K562 (cell line): ENCODE measurements around the gene CABP2. TPM values are rescaled to one million over a fixed set of nuclear protein-coding genes. Genes with fewer than 3 reads are reported as not detected.
A peak's percentile ranks its signal among the peaks of the same experiment; 100 is the strongest.

Experiments
- CREB1 ChIP-seq, 2 experiments: sonication (generic) in 1 of 2; formaldehyde crosslinking in 1 of 2; IDR thresholded peaks; 2 replicates each; pipeline versions ENCODE4 v1.6.1 to v1.8.0; 2012 to 2022; ENCODE audit warnings: inconsistent platforms in 1 of 2, mild to moderate bottlenecking in 1 of 2, missing genetic modification reagents in 1 of 2, moderate library complexity in 1 of 2
- E2F6 ChIP-seq, 2 experiments: IDR thresholded peaks; 2 replicates each; pipeline ENCODE4 v1.6.1; 2011; ENCODE audit warnings: borderline replicate concordance in 1 of 2, control low read depth in 1 of 2, low read depth in 1 of 2, low read length in 1 of 2, mild to moderate bottlenecking in 1 of 2, mixed read lengths in 1 of 2, moderate library complexity in 1 of 2; ENCODE audit not compliant: insufficient read depth in 1 of 2, insufficient read length in 1 of 2, poor library complexity in 1 of 2, severe bottlenecking in 1 of 2; ENCODE audit errors: extremely low read depth in 1 of 2
- HDAC1 ChIP-seq, 2 experiments: fragments of 450-650 bp; IDR thresholded peaks; 2 replicates each; pipeline ENCODE4 v1.6.1; 2016 to 2017; ENCODE audit warnings: inconsistent platforms in 1 of 2, mild to moderate bottlenecking in 1 of 2, moderate library complexity in 1 of 2
- HMGXB4 ChIP-seq: sonication (generic); formaldehyde crosslinking; IDR thresholded peaks from 2 replicates; pipeline ENCODE4 v1.8.1; 2023; ENCODE audit warnings: mild to moderate bottlenecking, missing genetic modification reagents
- NR3C1 ChIP-seq: sonication (generic); formaldehyde crosslinking; IDR thresholded peaks from 2 replicates; pipeline ENCODE4 v1.8.1; 2022; ENCODE audit warnings: missing genetic modification reagents
- PHF8 ChIP-seq: fragments of 200-600 bp; sonication (generic); IDR thresholded peaks from 2 replicates; pipeline ENCODE4 v1.6.1; 2012; ENCODE audit warnings: mixed run types, mild to moderate bottlenecking, inconsistent platforms, low read length, moderate library complexity, borderline replicate concordance
- RB1 ChIP-seq: fragments of 450-650 bp; IDR thresholded peaks from 2 replicates; pipeline ENCODE4 v1.6.1; 2017; ENCODE audit warnings: low read depth, mild to moderate bottlenecking
- RBBP5 ChIP-seq: fragments of 200-600 bp; sonication (generic); IDR thresholded peaks from 2 replicates; pipeline ENCODE4 v1.6.1; 2012; ENCODE audit warnings: borderline replicate concordance, mild to moderate bottlenecking, low read length, control low read depth, inconsistent platforms; ENCODE audit not compliant: insufficient read depth, poor library complexity, severe bottlenecking
- SAP30 ChIP-seq: fragments of 200-600 bp; sonication (generic); IDR thresholded peaks from 2 replicates; pipeline ENCODE4 v1.6.1; 2012; ENCODE audit warnings: borderline replicate concordance, low read depth, mild to moderate bottlenecking, moderate library complexity, low read length, control low read depth, inconsistent platforms; ENCODE audit not compliant: insufficient read depth, poor library complexity, severe bottlenecking
- SIN3A ChIP-seq, 2 experiments: fragments of 150-350 bp in 1 of 2; IDR thresholded peaks; 2 replicates each; pipeline ENCODE4 v1.6.1; 2011 to 2016; ENCODE audit warnings: borderline replicate concordance in 2 of 2, low read depth in 2 of 2, low read length in 2 of 2, mild to moderate bottlenecking in 2 of 2, moderate library complexity in 2 of 2; ENCODE audit not compliant: control insufficient read depth in 1 of 2
- SMAD4 ChIP-seq: fragments of 250-450 bp; sonication (Bioruptor Pico); conservative IDR thresholded peaks from 2 replicates; pipeline ENCODE4 v1.8.0; 2021; ENCODE audit warnings: inconsistent platforms, mild to moderate bottlenecking, moderate library complexity
- SMC3 ChIP-seq: conservative IDR thresholded peaks from 2 replicates; pipeline ENCODE4 v1.6.1; 2011; ENCODE audit warnings: low read depth, low read length, improper control_type of control experiment; ENCODE audit not compliant: insufficient read depth
- TCFL5 ChIP-seq: fragments of 250-450 bp; sonication (Bioruptor Pico); conservative IDR thresholded peaks from 2 replicates; pipeline ENCODE4 v1.6.1; 2021; ENCODE audit warnings: mild to moderate bottlenecking, moderate library complexity, matching md5 sums
- TSC22D4 ChIP-seq: fragments of 450-650 bp; IDR thresholded peaks from 2 replicates; pipeline ENCODE4 v1.6.1; 2016; ENCODE audit warnings: missing genetic modification characterization, missing biosample characterization, control low read depth
- WHSC1 ChIP-seq: IDR thresholded peaks from one replicate; pipeline ENCODE4 v1.6.1; 2012; ENCODE audit warnings: low read length, control low read depth, inconsistent platforms
- ZBTB2 ChIP-seq: fragments of 450-650 bp; IDR thresholded peaks from 2 replicates; pipeline ENCODE4 v1.6.1; 2016; ENCODE audit warnings: antibody characterized with exemption
- ZBTB7A ChIP-seq: IDR thresholded peaks from 2 replicates; pipeline ENCODE4 v1.6.1; 2011; ENCODE audit warnings: low read depth, mild to moderate bottlenecking, low read length, moderate library complexity, borderline replicate concordance; ENCODE audit not compliant: control insufficient read depth
- ZC3H4 ChIP-seq: sonication (generic); formaldehyde crosslinking; IDR thresholded peaks from 2 replicates; pipeline ENCODE4 v1.9.0; 2021; ENCODE audit warnings: missing genetic modification reagents, borderline replicate concordance
- ZNF12 ChIP-seq: sonication (generic); formaldehyde crosslinking; IDR thresholded peaks from 2 replicates; pipeline ENCODE4 v1.4.0; 2020; ENCODE audit warnings: mild to moderate bottlenecking, missing genetic modification reagents
- ZNF121 ChIP-seq: sonication (generic); formaldehyde crosslinking; conservative IDR thresholded peaks from 2 replicates; pipeline ENCODE4 v1.8.0; 2022; ENCODE audit warnings: missing genetic modification reagents
- ZNF551 ChIP-seq: fragments of 250-450 bp; sonication (Bioruptor Pico); IDR thresholded peaks from 2 replicates; pipeline ENCODE4 v1.5.0; 2021; ENCODE audit warnings: mild to moderate bottlenecking, moderate library complexity
- polyA plus RNA-seq, 8 experiments: library from polyadenylated mRNA; depleted of rRNA in 4 of 8; stranded (reverse) in 5 of 8; unstranded in 3 of 8; fragments of >200 nt; fragmentation: Nextera tagmentation in 2 of 8; fragmentation: Illumina TruSeq in 1 of 8; extraction: Ambion mirVana in 2 of 8; extraction: Trizol in 1 of 8; gene quantifications; 2 replicates each; pipeline versions ENCODE4 v1.2.1 to v1.2.3, GENCODE V29; 2011 to 2014; ENCODE audit warnings: inconsistent platforms in 1 of 8, missing spikeins in 1 of 8
- total RNA-seq, 7 experiments: library from RNA; depleted of rRNA in 6 of 7; stranded (reverse); fragments of >200 nt in 6 of 7; fragmentation: Illumina TruSeq in 2 of 7; extraction: Trizol in 2 of 7; gene quantifications; 2 replicates each; pipeline versions ENCODE4 v1.2.1 to v1.2.3, GENCODE V29; 2011 to 2021; ENCODE audit warnings: low replicate concordance in 1 of 7

CABP2 gene
- total and polyA plus RNA-seq, 9 of the 15 experiments (the other 6 are each of a cell fraction or from before 2014, with no cell fraction given), result not detected

DNA sequence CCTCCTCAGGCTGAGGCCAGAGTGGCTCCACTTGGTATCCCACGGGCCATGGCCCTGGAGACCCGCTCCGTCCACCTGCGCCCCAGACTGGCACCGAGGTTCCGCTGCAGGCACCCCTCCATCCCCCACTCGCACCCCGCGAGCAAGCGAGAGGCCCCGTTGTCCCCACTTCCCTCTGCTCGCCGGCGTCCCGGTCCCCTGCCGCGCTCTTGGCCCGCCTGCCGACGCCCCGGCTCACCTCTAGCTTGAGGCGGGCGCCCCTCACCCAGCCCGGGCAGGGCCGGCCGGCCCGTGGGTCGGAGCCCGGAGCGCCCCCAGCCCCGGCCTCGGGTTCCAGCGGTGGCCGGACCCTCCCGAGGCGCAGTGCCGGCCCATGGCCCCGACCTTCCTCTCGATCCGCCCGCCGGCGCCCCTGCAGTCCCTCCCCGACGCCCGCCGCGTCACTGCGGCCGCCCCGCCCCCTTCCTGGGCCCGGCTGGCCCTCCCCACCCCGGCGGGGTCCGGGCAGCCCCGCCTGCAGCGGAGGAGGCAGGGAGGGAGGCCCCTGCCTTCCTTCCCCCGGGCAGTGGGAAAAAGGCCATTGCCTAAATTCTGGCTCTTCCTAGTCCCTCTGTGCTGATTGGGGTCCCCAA, 18.2 kb downstream of the CABP2 start, which contains the start of gene PITPNM1 (continued):
- 0 out of 2 replicates have a peak, but pooled peaks have one; percentile 56 for TF ChIP-seq ZNF12 (CRISPR knock-in tag)
- TF ChIP-seq WHSC1, result no peak
- TF ChIP-seq PHF8, result peak; percentile 63; the same call in 1 of the 2 replicates
- peak; percentile 24 to 71 for TF ChIP-seq E2F6 (IDR thresholded peaks at IDR 0.05; ENCODE audit: borderline replicate concordance in 1 of 2, extremely low read depth in 1 of 2, insufficient read depth in 1 of 2, insufficient read length in 1 of 2, low read depth in 1 of 2, low read length in 1 of 2, poor library complexity in 1 of 2, severe bottlenecking in 1 of 2)
- TF ChIP-seq RBBP5, result peak; percentile 55
- peak; percentile 50; the same call in 1 of the 2 replicates for TF ChIP-seq RB1
- TF ChIP-seq ZBTB2, result 0 out of 2 replicates have a peak, but pooled peaks have one; percentile 5
- peak; percentile 59; the same call in 1 of the 2 replicates for TF ChIP-seq SMAD4 (CRISPR knock-in tag)
- no peak for TF ChIP-seq TSC22D4
- no peak for TF ChIP-seq TCFL5 (CRISPR knock-in tag)
- TF ChIP-seq ZNF121, result no peak
- TF ChIP-seq ZNF551, result no peak
- TF ChIP-seq HDAC1 (IDR thresholded peaks at IDR 0.05), result peak in 1 of 2 experiments; percentile 8; a peak in 1 of 4 replicates
- TF ChIP-seq HMGXB4 (CRISPR knock-in tag), result 0 out of 2 replicates have a peak, but pooled peaks have one; percentile 46
- TF ChIP-seq CREB1 (IDR thresholded peaks at IDR 0.05), result peak; percentile 61; the same call in 1 of the 2 replicates
- TF ChIP-seq CREB1 (CRISPR knock-in tag; IDR thresholded peaks at IDR 0.05), result peak; percentile 57; the same call in 1 of the 2 replicates
- 0 out of 2 replicates have a peak, but pooled peaks have one; percentile 4 for TF ChIP-seq ZC3H4
- peak; percentile 75 for TF ChIP-seq SAP30
- TF ChIP-seq SIN3A (IDR thresholded peaks at IDR 0.05; ENCODE audit: borderline replicate concordance in 2 of 2, control insufficient read depth in 1 of 2, low read depth in 2 of 2, low read length in 2 of 2), result peak in 1 of 2 experiments; percentile 44; a peak in 1 of 4 replicates
- peak; percentile 22; the same call in 1 of the 2 replicates for TF ChIP-seq NR3C1
- TF ChIP-seq ZBTB7A, result peak; percentile 92; the same call in 1 of the 2 replicates
- TF ChIP-seq SMC3, result no peak
